Neutrophil (primary cell): ENCODE data around the gene PCDH19.

Experiments used
- H3K27ac ChIP-seq: fragments of 200-600 bp; sonication (generic); 2 replicates; pipeline ENCODE4 v1.5.1; 2016; ENCODE audit warnings: mild to moderate bottlenecking, moderate library complexity
- H3K27me3 ChIP-seq: fragments of 200-600 bp; sonication (generic); 2 replicates; pipeline ENCODE4 v1.6.0; 2016; ENCODE audit warnings: mild to moderate bottlenecking
- H3K36me3 ChIP-seq: fragments of 200-600 bp; sonication (generic); 2 replicates; pipeline ENCODE4 v1.5.1; 2017
- H3K4me1 ChIP-seq, 2 experiments: fragments of 200-600 bp in 1 of 2; sonication (generic) in 1 of 2; 1 replicate in 1 of 2; 2 replicates in 1 of 2; pipeline versions ENCODE4 v1.5.1 to v1.6.1; 2013 to 2016; ENCODE audit warnings: low read depth in 1 of 2, low read length in 1 of 2, mild to moderate bottlenecking in 1 of 2, moderate library complexity in 1 of 2; ENCODE audit not compliant: control insufficient read depth in 1 of 2, insufficient read depth in 1 of 2
- H3K4me3 ChIP-seq, 2 experiments: fragments of 200-600 bp in 1 of 2; sonication (generic) in 1 of 2; 1 replicate in 1 of 2; 2 replicates in 1 of 2; pipeline ENCODE4 v1.5.1; 2013 to 2016; ENCODE audit warnings: low read depth in 1 of 2, low read length in 1 of 2, mild to moderate bottlenecking in 1 of 2, moderate library complexity in 1 of 2
- H3K9me3 ChIP-seq: fragments of 200-600 bp; sonication (generic); 2 replicates; pipeline ENCODE4 v1.5.1; 2016
- CTCF ChIP-seq: fragments of 200-600 bp; sonication (generic); IDR thresholded peaks from 2 replicates; pipeline ENCODE4 v1.5.1; 2016; ENCODE audit warnings: antibody characterized with exemption

The PCDH19 gene

DNA sequence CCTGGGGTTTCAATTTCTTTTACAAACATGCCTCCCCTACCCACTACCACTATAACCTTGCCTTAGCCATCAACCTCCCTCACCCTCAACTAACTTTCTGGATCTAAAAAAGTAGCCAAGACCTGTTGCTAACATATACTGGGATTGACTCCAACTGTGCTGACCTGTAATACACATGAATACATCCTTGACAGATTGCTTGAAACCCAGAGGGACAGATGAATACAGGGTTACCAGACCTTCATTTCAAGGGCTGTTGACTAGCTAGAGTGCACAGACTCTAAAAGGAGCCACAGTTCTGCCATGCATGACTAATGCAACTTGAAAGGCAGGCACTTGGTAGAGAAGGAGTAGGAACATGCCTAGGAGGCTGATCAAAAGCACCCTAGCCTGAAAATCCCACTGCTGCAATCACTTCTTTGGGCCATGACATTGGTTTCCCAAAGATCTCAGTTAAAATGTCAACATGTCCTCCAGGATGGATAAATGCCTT, 121.0 kb downstream of the PCDH19 start:
- H3K4me1 ChIP-seq = no peaks in the 10 kb centered on the region
- no peak overlapping the region for H3K4me3 ChIP-seq
- no peak overlapping the region for H3K27ac ChIP-seq
- H3K27me3 ChIP-seq = no peaks in the 10 kb centered on the region
- H3K36me3 ChIP-seq = no peaks in the 10 kb centered on the region
- no peak for TF ChIP-seq CTCF
- H3K9me3 ChIP-seq = no peaks in the 10 kb centered on the region

GRCh38 chrX:100277231-100277630, 132.8 kb downstream of the PCDH19 start:
- TF ChIP-seq CTCF = no peak
- Histone ChIP-seq H3K27me3 (no peaks in the 10 kb centered on the region), H3K9me3 (no peaks in the 10 kb centered on the region), H3K27ac (no peak overlapping the region), H3K4me3 (no peak overlapping the region), H3K36me3 (no peaks in the 10 kb centered on the region), H3K4me1 (no peaks in the 10 kb centered on the region)

DNA sequence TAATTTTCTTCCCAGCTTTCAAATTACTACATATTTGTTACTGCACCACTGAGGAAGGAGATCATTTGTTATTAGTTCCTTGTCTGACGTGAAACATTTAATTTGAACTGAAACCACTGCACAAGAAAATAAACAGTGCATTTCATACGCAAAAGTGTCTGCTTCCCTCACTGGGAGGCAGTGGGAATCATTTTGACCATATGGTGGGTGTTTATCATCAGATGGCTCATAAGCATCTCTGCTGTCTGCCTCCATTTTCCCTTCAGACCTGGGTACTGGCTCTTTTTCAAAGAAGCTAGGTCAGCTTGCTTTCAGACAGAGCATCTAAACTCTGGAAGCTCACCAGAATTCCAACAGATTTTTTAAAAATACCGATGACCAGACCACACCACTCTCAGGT, 135.2 kb downstream of the PCDH19 start:
- Histone ChIP-seq H3K4me3 (no peak overlapping the region), H3K36me3 (no peaks in the 10 kb centered on the region), H3K27me3 (no peaks in the 10 kb centered on the region), H3K27ac (no peak overlapping the region), H3K9me3 (no peaks in the 10 kb centered on the region), H3K4me1 (no peaks in the 10 kb centered on the region)
- TF ChIP-seq CTCF = no peak

- Histone ChIP-seq H3K4me1 (no peaks in the 10 kb centered on the region), H3K27me3 (no peaks in the 10 kb centered on the region), H3K9me3 (no peaks in the 10 kb centered on the region), H3K4me3 (no peak overlapping the region), H3K27ac (no peak overlapping the region), H3K36me3 (no peaks in the 10 kb centered on the region)
- TF ChIP-seq CTCF = no peak
Measured at GRCh38 chrX:100265179-100265578, 144.9 kb downstream of the PCDH19 start.

DNA sequence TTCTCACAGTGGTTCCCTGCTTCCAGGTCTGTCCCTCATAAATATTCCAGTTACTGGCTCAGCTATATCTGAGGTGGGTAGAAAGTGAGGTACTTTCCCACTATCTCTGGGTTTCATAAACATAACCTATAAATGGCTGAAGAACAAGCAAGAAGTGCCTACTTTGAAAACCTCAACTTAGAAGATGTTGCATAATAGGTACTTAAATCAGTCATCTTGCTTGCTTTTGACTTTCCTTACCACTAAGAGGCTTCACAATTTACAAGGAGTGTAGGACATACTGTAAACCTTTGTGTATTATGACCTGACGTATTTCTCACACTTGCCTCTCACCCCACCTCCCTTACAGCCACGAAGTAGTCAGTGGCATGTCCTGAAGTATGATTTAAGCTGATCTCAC, 145.9 kb downstream of the PCDH19 start:
- H3K27me3 ChIP-seq = no peaks in the 10 kb centered on the region
- H3K9me3 ChIP-seq = no peaks in the 10 kb centered on the region
- H3K36me3 ChIP-seq = no peaks in the 10 kb centered on the region
- no peak for TF ChIP-seq CTCF
- no peak overlapping the region for H3K27ac ChIP-seq
- H3K4me3 ChIP-seq = no peak overlapping the region
- no peaks in the 10 kb centered on the region for H3K4me1 ChIP-seq

- TF ChIP-seq CTCF = no peak
- Histone ChIP-seq H3K27ac (no peak overlapping the region), H3K36me3 (no peaks in the 10 kb centered on the region), H3K4me1 (no peaks in the 10 kb centered on the region), H3K4me3 (no peak overlapping the region), H3K27me3 (no peaks in the 10 kb centered on the region), H3K9me3 (no peaks in the 10 kb centered on the region)
Measured at GRCh38 chrX:100263650-100264049, 146.4 kb downstream of the PCDH19 start.
